Activated CD4-positive, alpha-beta T cell treated with anti-CD3 and anti-CD28 coated beads, Interleukin-2, amount 10 ng/mL, durations not matched to agents 24 days and 14 days (primary cell): ENCODE measurements around the gene AHNAK2. TPM values are rescaled to one million over a fixed set of nuclear protein-coding genes. Genes with fewer than 3 reads are reported as not detected.
A peak's percentile ranks its signal among the peaks of the same experiment; 100 is the strongest.

ENCODE experiments used
- DNase-seq: peaks from one replicate; pipeline ENCODE4 v3.0.0; 2022
- H3K27ac Mint-ChIP-seq: one replicate; pipeline ENCODE4 v1.8.0; 2022; ENCODE audit warnings: mild to moderate bottlenecking, mixed read lengths
- H3K27me3 Mint-ChIP-seq: one replicate; pipeline ENCODE4 v1.8.0; 2022; ENCODE audit warnings: mixed read lengths
- H3K36me3 Mint-ChIP-seq: one replicate; pipeline ENCODE4 v1.8.0; 2022; ENCODE audit warnings: low read depth, mild to moderate bottlenecking, mixed read lengths
- H3K4me1 Mint-ChIP-seq: one replicate; pipeline ENCODE4 v1.8.0; 2021; ENCODE audit warnings: mixed read lengths
- H3K4me3 Mint-ChIP-seq: one replicate; pipeline ENCODE4 v1.8.0; 2022; ENCODE audit warnings: mild to moderate bottlenecking, moderate library complexity, mixed read lengths
- H3K9me3 Mint-ChIP-seq: one replicate; pipeline ENCODE4 v1.8.0; 2021; ENCODE audit warnings: mixed read lengths
- intact Hi-C: fragments of 100-400 bp; cut with micrococcal nuclease; formaldehyde crosslinking; loops from one replicate; pipeline ENCODE4 v1.15.1; 2023
- total RNA-seq: library from RNA; stranded (reverse); gene quantifications from 2 replicates; pipeline ENCODE4 v1.2.3, GENCODE V29; 2022

AHNAK2 gene
- total RNA-seq, 1 donor from 2014 or later = 0.02 TPM

- intact Hi-C loops = loop anchor here (5.0 kb wide), 1 partner anchor 431 kb away; the partner anchor contains the start of gene MTA1
- H3K4me3 Mint-ChIP-seq = peak overlapping the region; percentile 68
These were observed 8.5 kb upstream of the AHNAK2 start for GRCh38 chr14:104986487-104987164.

GRCh38 chr14:104985675-104986486 lies 7.7 kb upstream of the AHNAK2 start, which contains the start of gene CLBA1:
CLBA1 (plus strand) TSS chr14:104985788; CDS start chr14:104986432, 644 bp downstream.
- DNase-seq = peak; percentile 97
- Mint-ChIP-seq H3K9me3 (no peaks in the 10 kb centered on the region), H3K4me1 (peaks cover 5% of the 10 kb centered on the region), H3K36me3 (peaks cover 2% of the 10 kb centered on the region), H3K27me3 (peaks cover 3% of the 10 kb centered on the region), H3K27ac (peak within 1 kb of the TSS; percentile 75), H3K4me3 (peak within 1 kb of the TSS; percentile 75)
- intact Hi-C loops = loop anchor here (1.0 to 5.0 kb wide), 2 partner anchors 35 to 431 kb away; partner anchors contain the start of genes CDCA4 and MTA1

More at GRCh38 chr14:104986487-104987164, 8.5 kb upstream of the AHNAK2 start:
- peaks cover 3% of the 10 kb centered on the region for H3K27me3 Mint-ChIP-seq
- no peak overlapping the region for H3K27ac Mint-ChIP-seq
- H3K9me3 Mint-ChIP-seq = no peaks in the 10 kb centered on the region
- peaks cover 2% of the 10 kb centered on the region for H3K36me3 Mint-ChIP-seq
- DNase-seq = no peak
- peaks cover 5% of the 10 kb centered on the region for H3K4me1 Mint-ChIP-seq

- Mint-ChIP-seq H3K27me3 (peaks cover 10% of the 10 kb centered on the region), H3K36me3 (peaks cover 2% of the 10 kb centered on the region), H3K27ac (peak overlapping the region; percentile 75), H3K9me3 (no peaks in the 10 kb centered on the region), H3K4me3 (peak overlapping the region; percentile 75), H3K4me1 (peaks cover 5% of the 10 kb centered on the region)
- intact Hi-C loops = no loop called here
- DNase-seq = no peak
These were observed 6.1 kb upstream of the AHNAK2 start for GRCh38 chr14:104984056-104984894.

GRCh38 chr14:104983231-104983721 lies 5.1 kb upstream of the AHNAK2 start:
- Mint-ChIP-seq H3K27ac (peak overlapping the region; percentile 5), H3K4me1 (peaks cover 8% of the 10 kb centered on the region)

GRCh38 chr14:104982548-104983230 lies 4.5 kb upstream of the AHNAK2 start:
- H3K4me3 Mint-ChIP-seq = no peak overlapping the region
- H3K9me3 Mint-ChIP-seq = no peaks in the 10 kb centered on the region
- peaks cover 2% of the 10 kb centered on the region for H3K36me3 Mint-ChIP-seq
- intact Hi-C loops = no loop called here
- DNase-seq = no peak
- peaks cover 19% of the 10 kb centered on the region for H3K27me3 Mint-ChIP-seq
- H3K4me1 Mint-ChIP-seq = peaks cover 9% of the 10 kb centered on the region
- H3K27ac Mint-ChIP-seq = no peak overlapping the region

More at GRCh38 chr14:104983231-104983721, 5.1 kb upstream of the AHNAK2 start:
- peaks cover 18% of the 10 kb centered on the region for H3K27me3 Mint-ChIP-seq
- H3K9me3 Mint-ChIP-seq = no peaks in the 10 kb centered on the region
- no peak for DNase-seq
- intact Hi-C loops = no loop called here
- H3K36me3 Mint-ChIP-seq = peaks cover 2% of the 10 kb centered on the region
- no peak overlapping the region for H3K4me3 Mint-ChIP-seq

- H3K27me3 Mint-ChIP-seq = peaks cover 20% of the 10 kb centered on the region
- no peak overlapping the region for H3K27ac Mint-ChIP-seq
- no peaks in the 10 kb centered on the region for H3K9me3 Mint-ChIP-seq
- H3K36me3 Mint-ChIP-seq = no peaks in the 10 kb centered on the region
- no peak for DNase-seq
- H3K4me1 Mint-ChIP-seq = peaks cover 8% of the 10 kb centered on the region
- H3K4me3 Mint-ChIP-seq = no peak overlapping the region
- intact Hi-C loops = no loop called here
These were observed 3.7 kb upstream of the AHNAK2 start for GRCh38 chr14:104981699-104982541.

- Mint-ChIP-seq H3K4me1 (peaks cover 10% of the 10 kb centered on the region), H3K9me3 (no peaks in the 10 kb centered on the region), H3K36me3 (no peaks in the 10 kb centered on the region), H3K27me3 (peaks cover 24% of the 10 kb centered on the region), H3K4me3 (no peak overlapping the region), H3K27ac (no peak overlapping the region)
- intact Hi-C loops = no loop called here
- no peak for DNase-seq
These were observed 2.7 kb upstream of the AHNAK2 start for GRCh38 chr14:104980611-104981531.

- Mint-ChIP-seq H3K4me3 (no peak overlapping the region), H3K36me3 (no peaks in the 10 kb centered on the region), H3K9me3 (no peaks in the 10 kb centered on the region), H3K27me3 (peaks cover 24% of the 10 kb centered on the region), H3K4me1 (peaks cover 12% of the 10 kb centered on the region), H3K27ac (no peak overlapping the region)
- intact Hi-C loops = no loop called here
- DNase-seq = no peak
These were observed 1.8 kb upstream of the AHNAK2 start for GRCh38 chr14:104979758-104980610.

- peaks cover 9% of the 10 kb centered on the region for H3K4me1 Mint-ChIP-seq
- peak overlapping the region; percentile 50 for H3K4me3 Mint-ChIP-seq
- intact Hi-C loops = loop anchor here (1.0 kb wide), 1 partner anchor 42 kb away; the partner anchor contains the start of gene CDCA4
- no peaks in the 10 kb centered on the region for H3K36me3 Mint-ChIP-seq
- H3K9me3 Mint-ChIP-seq = no peaks in the 10 kb centered on the region
- no peak for DNase-seq
- peaks cover 24% of the 10 kb centered on the region for H3K27me3 Mint-ChIP-seq
- no peak overlapping the region for H3K27ac Mint-ChIP-seq
These were observed 845 bp upstream of the AHNAK2 start for GRCh38 chr14:104978746-104979691.

- intact Hi-C loops = no loop called here
- Mint-ChIP-seq H3K4me1 (peaks cover 9% of the 10 kb centered on the region), H3K4me3 (peak overlapping the region; percentile 82), H3K27ac (no peak overlapping the region), H3K27me3 (peaks cover 24% of the 10 kb centered on the region), H3K9me3 (no peaks in the 10 kb centered on the region), H3K36me3 (no peaks in the 10 kb centered on the region)
- no peak for DNase-seq
These were observed 1.0 kb downstream of the AHNAK2 start for GRCh38 chr14:104977008-104977680.
